ENCODE results near the gene PKNOX2. TPM values are rescaled to one million over a fixed set of nuclear protein-coding genes. Genes with fewer than 3 reads are reported as not detected.
"Not testable (repeated sequence)": the region's sequence is repeated elsewhere in the genome, so short reads cannot be mapped to it uniquely, and the experiment has no call there.

The PKNOX2 gene
- total RNA-seq, 2 donors from 2014 or later = 5.5 to 6.9 TPM

DNA sequence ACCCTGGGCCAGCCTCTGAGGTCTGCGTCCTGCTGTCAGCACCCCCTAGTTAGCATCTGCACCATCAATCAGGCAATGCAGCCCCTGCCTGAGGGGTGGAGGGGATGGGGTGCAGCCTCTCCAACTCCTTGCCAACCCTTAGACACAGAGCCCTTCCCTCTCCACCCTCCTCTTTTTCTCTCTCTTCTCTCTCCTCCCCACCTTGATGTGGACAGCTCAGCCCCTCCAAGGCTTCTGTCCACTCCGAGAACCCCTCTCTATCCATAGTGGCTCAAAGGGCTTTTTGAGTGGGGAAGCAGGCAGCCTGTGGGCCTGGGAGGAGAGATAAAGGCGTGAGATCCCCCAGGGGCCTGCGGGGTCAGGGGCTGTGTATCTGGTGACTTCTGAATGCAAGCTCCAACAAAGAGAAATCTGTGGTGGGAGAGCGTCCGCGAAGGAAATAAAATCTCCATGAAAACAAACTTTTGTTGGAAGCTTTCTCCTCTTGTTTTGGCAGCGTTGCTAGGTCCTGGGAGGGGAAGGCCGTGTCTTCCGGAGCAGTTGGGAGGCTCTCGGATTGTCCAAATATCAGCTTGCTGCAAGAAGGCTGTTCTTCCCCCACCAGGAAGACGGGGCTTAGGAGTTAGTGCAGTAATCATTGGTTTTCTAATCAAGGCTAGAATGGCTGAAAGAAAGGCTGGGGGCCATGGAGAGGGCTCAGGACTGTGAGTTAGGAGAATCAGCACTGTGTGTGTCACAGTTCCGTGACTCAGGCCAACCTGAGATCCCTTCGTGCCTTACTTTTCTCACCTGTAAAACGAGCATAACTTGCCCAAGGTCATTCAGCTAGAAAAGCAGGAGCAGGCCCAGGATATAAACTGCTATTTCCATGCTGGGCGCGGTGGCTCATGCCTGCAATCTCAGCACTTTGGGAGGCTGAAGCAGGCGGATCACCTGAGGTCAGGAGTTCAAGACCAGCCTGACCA lies 50.3 kb downstream of the PKNOX2 start:
- peak overlapping the region in 1 of 2 donors; percentile 29 for H3K27ac ChIP-seq
- no peak overlapping the region for H3K4me3 ChIP-seq
- no peak for DNase-seq (ENCODE audit: low spot score)
- TF ChIP-seq, protein P1, sequence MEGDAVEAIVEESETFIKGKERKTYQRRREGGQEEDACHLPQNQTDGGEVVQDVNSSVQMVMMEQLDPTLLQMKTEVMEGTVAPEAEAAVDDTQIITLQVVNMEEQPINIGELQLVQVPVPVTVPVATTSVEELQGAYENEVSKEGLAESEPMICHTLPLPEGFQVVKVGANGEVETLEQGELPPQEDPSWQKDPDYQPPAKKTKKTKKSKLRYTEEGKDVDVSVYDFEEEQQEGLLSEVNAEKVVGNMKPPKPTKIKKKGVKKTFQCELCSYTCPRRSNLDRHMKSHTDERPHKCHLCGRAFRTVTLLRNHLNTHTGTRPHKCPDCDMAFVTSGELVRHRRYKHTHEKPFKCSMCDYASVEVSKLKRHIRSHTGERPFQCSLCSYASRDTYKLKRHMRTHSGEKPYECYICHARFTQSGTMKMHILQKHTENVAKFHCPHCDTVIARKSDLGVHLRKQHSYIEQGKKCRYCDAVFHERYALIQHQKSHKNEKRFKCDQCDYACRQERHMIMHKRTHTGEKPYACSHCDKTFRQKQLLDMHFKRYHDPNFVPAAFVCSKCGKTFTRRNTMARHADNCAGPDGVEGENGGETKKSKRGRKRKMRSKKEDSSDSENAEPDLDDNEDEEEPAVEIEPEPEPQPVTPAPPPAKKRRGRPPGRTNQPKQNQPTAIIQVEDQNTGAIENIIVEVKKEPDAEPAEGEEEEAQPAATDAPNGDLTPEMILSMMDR (IDR thresholded peaks at IDR 0.05) = no peak
- H3K36me3 ChIP-seq = no peaks in the 10 kb centered on the region
- no peaks in the 10 kb centered on the region for H3K27me3 ChIP-seq
- H3K9me3 ChIP-seq = no peaks in the 10 kb centered on the region
- H3K4me1 ChIP-seq = peaks cover 0 to 51% of the 10 kb centered on the region in 2 donors

DNA sequence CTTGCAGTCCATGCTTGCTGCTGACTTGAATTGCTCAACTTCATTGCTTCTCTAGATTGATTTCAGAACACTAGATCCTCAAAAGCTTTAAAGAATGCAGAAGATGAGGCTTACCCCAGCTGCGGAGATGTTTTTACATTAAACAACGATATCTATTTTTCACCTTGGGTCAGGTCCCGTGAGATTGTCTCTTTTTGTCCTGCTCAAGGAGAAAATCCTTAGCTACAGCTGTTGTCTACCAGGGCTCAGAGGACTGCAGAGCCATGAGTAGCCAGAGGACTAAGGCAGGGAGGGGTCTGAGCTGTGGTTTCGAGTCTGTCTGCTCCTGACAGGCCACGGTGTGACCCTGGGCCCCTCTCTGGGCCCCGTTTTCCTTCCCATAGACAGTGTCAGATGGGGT lies 51.4 kb downstream of the PKNOX2 start:
- DNase-seq (ENCODE audit: low spot score) = no peak
- H3K36me3 ChIP-seq = no peaks in the 10 kb centered on the region
- peaks cover 0 to 41% of the 10 kb centered on the region in 2 donors for H3K4me1 ChIP-seq
- TF ChIP-seq, protein P1 (IDR thresholded peaks at IDR 0.05) = no peak
- H3K27me3 ChIP-seq = no peaks in the 10 kb centered on the region
- H3K27ac ChIP-seq = no peak overlapping the region
- no peaks in the 10 kb centered on the region for H3K9me3 ChIP-seq
- H3K4me3 ChIP-seq = no peak overlapping the region

DNA sequence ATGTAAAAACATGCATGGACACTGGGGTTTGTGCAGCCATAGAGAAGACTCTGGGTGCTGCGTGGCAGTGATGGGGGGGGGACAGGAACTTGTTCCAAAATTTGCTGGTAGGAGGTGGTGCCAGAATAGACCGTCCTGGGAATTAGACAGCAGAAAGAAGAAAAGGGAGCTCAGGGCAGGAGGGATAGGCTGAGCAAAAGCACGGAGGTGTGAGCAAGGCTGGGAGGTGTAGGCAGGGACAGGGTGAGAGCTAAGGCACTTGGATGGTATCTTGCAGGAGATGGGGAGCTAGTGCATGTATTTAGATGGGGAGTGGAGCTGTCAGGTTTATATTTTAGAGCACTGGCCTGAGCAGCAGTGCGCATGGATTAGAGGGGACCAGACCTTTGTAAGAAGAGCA lies 53.8 kb downstream of the PKNOX2 start:
- Histone ChIP-seq H3K27ac (no peak overlapping the region), H3K4me3 (no peak overlapping the region), H3K27me3 (no peaks in the 10 kb centered on the region), H3K36me3 (no peaks in the 10 kb centered on the region), H3K4me1 (peaks cover 0 to 34% of the 10 kb centered on the region in 2 donors), H3K9me3 (no peaks in the 10 kb centered on the region)
- TF ChIP-seq, protein P1 (IDR thresholded peaks at IDR 0.05) = no peak
- DNase-seq (ENCODE audit: low spot score) = no peak

DNA sequence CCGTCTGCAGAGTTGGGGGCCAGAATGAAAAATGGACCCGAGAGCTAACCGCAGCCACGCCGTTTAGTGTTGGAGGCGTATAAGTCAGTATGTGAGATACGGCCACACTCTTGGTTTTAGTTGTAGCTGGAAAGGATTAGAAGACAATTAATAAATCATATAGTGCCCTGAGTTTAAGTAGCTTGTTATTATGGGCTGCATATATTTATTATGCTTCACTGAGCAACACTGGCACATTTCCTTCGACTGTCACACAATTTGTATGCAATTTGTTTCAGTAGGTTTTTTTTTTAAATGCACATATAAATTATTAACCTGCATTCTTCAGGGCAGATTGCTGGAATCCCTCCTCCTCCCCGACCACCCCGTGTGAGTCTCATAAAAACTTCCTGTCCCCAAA lies 56.9 kb downstream of the PKNOX2 start:
- H3K36me3 ChIP-seq = no peaks in the 10 kb centered on the region
- DNase-seq (ENCODE audit: low spot score) = no peak

DNA sequence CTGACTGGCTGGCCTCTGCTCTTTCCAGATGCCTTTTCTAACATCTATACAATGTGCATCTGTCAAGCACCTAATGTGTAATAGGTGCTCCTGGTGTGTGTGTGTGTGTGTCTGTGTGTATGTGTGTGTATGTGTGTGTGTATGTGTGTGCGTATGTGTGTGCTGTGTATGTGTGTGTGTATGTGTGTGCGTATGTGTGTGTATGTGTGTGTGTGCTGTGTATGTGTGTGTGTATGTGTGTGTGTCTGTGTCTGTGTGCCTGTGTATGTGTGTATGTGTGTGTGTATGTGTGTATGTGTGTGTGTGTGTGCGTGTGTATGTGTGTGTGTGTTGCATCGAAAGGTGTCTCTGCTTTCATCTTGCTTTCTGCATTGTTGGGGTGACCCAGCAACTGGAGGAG lies 57.9 kb downstream of the PKNOX2 start:
- no peak overlapping the region for H3K27ac ChIP-seq
- TF ChIP-seq, protein P1 (IDR thresholded peaks at IDR 0.05) = no peak
- no peaks in the 10 kb centered on the region for H3K9me3 ChIP-seq
- no peaks in the 10 kb centered on the region for H3K27me3 ChIP-seq
- H3K36me3 ChIP-seq = no peaks in the 10 kb centered on the region
- H3K4me1 ChIP-seq = peaks cover 0 to 14% of the 10 kb centered on the region in 2 donors
- no peak for DNase-seq (ENCODE audit: low spot score)
- H3K4me3 ChIP-seq = no peak overlapping the region

More for the DNA sequence above, 56.9 kb downstream of the PKNOX2 start:
- TF ChIP-seq, protein P1 (IDR thresholded peaks at IDR 0.05) = no peak
- H3K27ac ChIP-seq = no peak overlapping the region
- H3K4me3 ChIP-seq = no peak overlapping the region
- H3K4me1 ChIP-seq = peaks cover 0 to 17% of the 10 kb centered on the region in 2 donors
- no peaks in the 10 kb centered on the region for H3K9me3 ChIP-seq
- no peaks in the 10 kb centered on the region for H3K27me3 ChIP-seq

DNA sequence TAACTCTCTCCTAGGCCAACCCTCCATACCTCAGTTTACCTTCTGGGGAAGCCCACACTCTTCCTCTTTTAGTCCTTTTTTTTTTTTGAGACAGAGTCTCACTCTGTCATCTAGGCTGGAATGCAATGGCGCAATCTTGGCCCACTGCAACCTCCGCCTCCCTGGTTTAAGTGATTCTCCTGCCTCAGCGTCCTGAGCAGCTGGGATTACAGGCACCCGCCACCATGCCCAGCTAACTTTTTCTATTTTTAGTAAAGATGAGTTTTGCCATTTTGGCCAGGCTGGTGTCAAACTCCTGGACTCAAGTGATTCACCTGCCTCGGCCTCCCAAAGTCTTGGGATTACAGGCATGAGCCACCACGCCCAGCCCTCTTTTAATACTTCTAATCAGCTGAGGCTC lies 58.6 kb downstream of the PKNOX2 start:
- not testable (repeated sequence) for H3K36me3 ChIP-seq; H3K9me3 ChIP-seq; H3K27me3 ChIP-seq; DNase-seq (ENCODE audit: low spot score); H3K27ac ChIP-seq; H3K4me3 ChIP-seq
- H3K4me1 ChIP-seq = peaks cover 0 to 14% of the 10 kb centered on the region in 2 donors

All from right atrium auricular region (tissue), 2 donors.